HG03575 (cell line): ENCODE results near the gene WDFY4.

ENCODE experiments used
- ATAC-seq: cut with Tn5 transposase; IDR thresholded peaks from one replicate; pipeline ENCODE4 v1.9.1; 2021; ENCODE audit not compliant: unreplicated experiment, insufficient number of reproducible peaks, low FRiP score; ENCODE audit errors: extremely low read depth

WDFY4 gene

DNA sequence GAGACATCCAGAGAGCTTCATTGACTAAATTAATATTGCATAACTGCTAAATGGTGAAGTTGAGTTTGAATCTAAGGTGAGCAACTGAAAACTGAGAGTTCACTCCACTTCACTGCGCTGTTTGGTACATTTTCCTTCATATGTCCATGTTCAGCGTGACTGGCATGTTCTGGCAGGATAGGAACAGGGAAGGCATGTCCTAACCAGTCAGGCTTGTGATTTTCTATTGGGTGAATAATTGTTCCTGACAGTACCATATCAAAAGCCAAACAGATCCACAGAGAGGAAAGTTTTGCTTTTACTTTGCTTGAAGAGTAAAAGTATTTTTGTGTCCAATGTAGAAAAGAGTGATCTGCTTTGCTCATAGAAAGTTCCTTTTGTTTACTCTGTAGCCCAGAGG, 53.2 kb downstream of the WDFY4 start:
- ATAC-seq = no peak

- ATAC-seq = no peak
Measured at GRCh38 chr10:48739170-48739569, 54.5 kb downstream of the WDFY4 start.

GRCh38 chr10:48740015-48740707, 55.5 kb downstream of the WDFY4 start:
- no peak for ATAC-seq

- ATAC-seq = no peak
Measured at GRCh38 chr10:48740988-48741387, 56.3 kb downstream of the WDFY4 start.

DNA sequence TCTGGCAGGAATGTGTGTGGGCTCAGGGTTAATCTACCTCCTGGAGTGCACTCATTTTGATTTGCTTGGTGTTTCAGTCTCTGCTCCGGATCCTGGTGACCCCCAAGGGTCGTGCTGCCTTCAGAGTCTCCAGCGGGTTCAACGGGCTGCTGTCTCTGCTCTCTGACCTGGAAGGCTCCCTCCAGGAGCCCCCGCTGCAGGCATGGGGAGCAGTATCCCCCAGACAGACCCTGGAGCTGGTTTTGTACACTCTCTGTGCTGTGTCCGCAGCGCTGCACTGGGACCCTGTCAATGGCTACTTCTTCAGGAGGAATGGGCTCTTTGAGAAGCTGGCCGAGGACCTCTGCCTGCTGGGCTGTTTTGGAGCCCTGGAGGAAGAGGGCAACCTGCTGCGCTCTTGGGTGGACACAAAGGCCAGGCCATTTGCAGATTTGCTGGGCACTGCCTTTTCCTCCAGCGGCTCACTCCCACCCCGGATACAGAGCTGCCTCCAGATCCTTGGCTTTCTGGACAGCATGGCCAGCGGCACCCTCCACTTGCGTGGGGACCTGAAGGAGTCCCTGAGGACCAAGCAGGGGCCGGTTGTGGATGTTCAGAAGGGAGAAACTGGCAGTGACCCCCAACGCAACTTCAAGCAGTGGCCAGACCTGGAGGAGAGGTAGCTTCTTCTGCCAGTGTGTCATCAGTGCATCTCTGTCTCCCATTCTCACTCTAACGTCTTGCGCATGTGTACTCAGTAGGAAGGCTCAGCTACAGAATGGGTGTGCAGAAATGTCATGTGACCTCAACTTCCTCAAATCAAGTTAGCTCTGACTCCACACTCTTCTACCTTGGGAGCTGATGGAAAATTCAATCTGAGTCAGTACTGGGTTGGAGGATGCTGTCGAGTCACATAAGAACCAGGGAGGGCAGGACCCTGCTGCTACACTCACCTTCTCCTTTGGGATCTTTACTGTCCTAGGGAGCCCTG, 58.5 kb downstream of the WDFY4 start:
- no peak for ATAC-seq

DNA sequence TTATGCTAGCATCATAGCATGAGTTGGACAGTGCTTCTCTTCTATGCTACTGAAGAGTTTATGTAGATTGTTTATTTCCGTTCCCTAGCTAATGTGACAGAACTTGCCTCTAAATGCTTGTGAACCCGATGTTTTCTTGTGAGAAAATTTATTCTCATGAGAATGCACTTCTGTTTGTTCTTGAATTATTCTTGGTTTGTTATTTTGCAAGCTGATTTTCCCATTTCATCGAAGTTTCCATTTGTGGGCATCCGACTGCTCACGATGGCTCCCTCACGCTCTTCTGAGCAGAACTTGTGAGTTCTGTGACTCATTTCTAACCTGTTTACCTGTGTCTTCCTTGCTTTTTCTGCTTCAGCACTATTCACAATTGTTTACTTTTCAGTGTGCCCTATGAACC, 59.9 kb downstream of the WDFY4 start:
- no peak for ATAC-seq

- ATAC-seq = no peak
Measured at GRCh38 chr10:48745662-48746245, 61.1 kb downstream of the WDFY4 start.

GRCh38 chr10:48748573-48748972, 63.9 kb downstream of the WDFY4 start:
- no peak for ATAC-seq

GRCh38 chr10:48749254-48749787, 64.6 kb downstream of the WDFY4 start:
- ATAC-seq = no peak

GRCh38 chr10:48750019-48750418, 65.3 kb downstream of the WDFY4 start:
- ATAC-seq = no peak

DNA sequence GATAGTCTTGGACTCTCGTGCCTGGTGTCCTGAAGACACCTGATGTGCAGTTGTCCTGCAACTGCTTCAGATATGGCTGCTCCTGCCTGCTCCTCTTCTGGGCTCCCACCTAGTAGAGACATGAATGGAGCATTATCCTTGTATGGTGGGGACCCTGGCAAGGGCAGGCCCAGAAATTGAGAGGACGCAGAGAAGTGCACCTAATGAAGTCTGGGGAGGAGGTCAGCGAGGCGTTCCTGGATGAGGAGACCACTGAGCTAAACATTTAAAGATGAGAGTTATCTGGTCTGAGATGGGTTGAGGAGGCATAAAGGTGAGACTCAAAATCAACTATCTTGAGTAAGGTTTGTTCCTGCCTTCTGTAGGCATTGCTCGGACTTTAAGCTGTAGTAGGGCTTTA, 66.3 kb downstream of the WDFY4 start:
- no peak for ATAC-seq

- no peak for ATAC-seq
Measured at GRCh38 chr10:48751730-48752129, 67.1 kb downstream of the WDFY4 start.

GRCh38 chr10:48758411-48758810, 73.7 kb downstream of the WDFY4 start:
- no peak for ATAC-seq

- peak; percentile 62 for ATAC-seq
Measured at GRCh38 chr10:48759113-48759901, 74.6 kb downstream of the WDFY4 start.

DNA sequence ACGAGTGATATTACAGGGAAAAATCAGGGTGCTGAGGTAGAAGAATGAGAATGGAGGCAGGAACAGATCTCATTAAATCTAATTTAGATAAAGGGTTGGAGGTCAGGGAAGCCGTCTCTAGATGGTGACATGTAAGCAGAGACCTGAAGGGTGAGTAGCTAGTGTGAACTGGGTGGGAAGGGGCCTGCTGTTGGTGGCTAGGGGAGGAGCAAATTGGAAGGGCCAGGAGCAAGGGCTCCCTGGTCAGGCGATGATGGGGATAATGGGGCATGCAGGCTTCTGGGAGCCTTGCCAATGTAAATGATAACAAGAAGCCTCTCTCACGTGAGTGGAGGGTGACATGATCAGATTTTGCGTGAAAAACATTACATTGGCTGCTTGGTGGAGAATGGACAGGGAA, 76.3 kb downstream of the WDFY4 start:
- no peak for ATAC-seq

DNA sequence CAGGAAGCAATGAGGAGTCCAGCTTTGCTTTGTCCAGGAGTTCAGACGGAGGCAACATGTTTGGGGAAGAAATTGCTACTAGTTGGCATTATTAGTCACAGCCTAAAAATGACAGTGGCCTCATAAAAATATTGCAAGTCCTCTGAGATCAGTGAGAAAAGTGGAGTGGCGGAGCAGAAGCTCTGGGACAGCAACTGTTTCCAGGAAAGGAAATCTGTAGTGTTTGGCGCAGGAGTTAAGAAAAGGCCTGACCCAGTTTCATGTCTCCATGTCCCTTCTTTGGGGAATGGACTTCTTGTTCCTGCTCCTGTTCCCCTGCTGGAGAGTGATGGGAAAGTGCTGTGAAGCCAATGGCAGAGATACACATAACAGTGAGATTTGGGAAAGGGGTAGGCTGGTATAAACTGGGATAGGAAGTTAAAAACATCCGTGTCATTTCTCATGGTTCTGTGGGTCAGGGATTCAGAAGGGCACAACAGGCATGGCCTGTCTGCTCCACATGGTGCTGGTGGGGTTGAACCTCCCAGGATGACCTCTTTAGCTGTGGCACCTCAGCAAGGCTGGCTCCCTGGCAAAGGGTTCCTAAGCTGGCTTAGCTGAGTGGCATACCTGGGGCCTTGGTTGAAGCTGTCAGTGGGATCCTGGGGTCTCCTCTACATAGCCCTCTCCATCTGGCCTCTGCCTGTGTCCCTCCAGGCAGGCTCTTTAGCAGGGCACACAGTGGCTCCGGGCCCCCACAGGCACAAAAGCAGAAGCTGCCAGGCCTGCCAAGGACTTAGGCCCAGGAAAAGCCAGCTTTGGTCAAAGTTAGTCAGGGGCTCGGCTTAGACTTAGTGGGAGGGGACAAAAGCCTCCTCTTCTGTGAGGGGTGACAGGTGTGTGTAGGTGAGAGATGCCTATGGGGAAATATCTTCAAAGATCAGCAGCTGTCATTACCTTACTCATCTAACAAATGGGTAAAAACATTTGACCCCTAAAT, 77.7 kb downstream of the WDFY4 start:
- no peak for ATAC-seq

GRCh38 chr10:48763403-48763965, 78.8 kb downstream of the WDFY4 start:
- ATAC-seq = no peak

- no peak for ATAC-seq
Measured at GRCh38 chr10:48764486-48764885, 79.8 kb downstream of the WDFY4 start.
